NCI-H345 treated with DMSO at 0.1 percent for 48 hours (cell line): Measurements from ENCODE around the gene ACAD11.
"Not testable (repeated sequence)": the region's sequence is repeated elsewhere in the genome, so short reads cannot be mapped to it uniquely, and the experiment has no call there.

Experiments
- DNase-seq: peaks from one replicate; lab custom pipeline; 2025; ENCODE audit not compliant: unreplicated experiment; lab: John Stamatoyannopoulos, UW

Gene ACAD11

DNA sequence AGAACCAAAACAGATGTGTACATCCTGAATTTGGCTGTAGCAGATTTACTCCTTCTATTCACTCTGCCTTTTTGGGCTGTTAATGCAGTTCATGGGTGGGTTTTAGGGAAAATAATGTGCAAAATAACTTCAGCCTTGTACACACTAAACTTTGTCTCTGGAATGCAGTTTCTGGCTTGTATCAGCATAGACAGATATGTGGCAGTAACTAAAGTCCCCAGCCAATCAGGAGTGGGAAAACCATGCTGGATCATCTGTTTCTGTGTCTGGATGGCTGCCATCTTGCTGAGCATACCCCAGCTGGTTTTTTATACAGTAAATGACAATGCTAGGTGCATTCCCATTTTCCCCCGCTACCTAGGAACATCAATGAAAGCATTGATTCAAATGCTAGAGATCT, 59.0 kb downstream of the ACAD11 start:
- DNase-seq = not testable (repeated sequence)

DNA sequence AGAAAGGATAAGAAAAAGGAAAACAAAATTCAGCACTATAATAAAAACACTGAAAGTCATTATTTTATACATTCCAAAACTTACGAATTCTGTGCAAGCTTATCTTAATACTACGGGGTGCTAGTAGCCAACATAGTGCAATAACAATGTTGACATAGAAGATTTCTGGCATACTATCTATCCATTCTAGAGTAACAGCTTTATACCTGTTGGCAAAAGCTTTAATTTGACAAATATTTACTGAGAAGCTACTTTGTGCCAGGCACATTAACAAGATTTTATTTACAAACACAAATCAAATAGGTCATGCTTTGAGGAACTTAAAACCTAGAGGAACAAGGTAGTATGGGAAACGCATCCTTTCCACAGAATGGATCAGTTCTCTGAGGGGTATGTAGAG, 61.4 kb downstream of the ACAD11 start:
- no peak for DNase-seq

- no peak for DNase-seq
Measured at GRCh38 chr3:132597660-132598059, 61.9 kb downstream of the ACAD11 start.

GRCh38 chr3:132596816-132597433, 62.7 kb downstream of the ACAD11 start, which contains the start of gene ACKR4:
Gene ACKR4 (plus strand): TSS chr3:132597270. CDS start chr3:132600398, 3,128 bp downstream.
- DNase-seq = no peak

DNA sequence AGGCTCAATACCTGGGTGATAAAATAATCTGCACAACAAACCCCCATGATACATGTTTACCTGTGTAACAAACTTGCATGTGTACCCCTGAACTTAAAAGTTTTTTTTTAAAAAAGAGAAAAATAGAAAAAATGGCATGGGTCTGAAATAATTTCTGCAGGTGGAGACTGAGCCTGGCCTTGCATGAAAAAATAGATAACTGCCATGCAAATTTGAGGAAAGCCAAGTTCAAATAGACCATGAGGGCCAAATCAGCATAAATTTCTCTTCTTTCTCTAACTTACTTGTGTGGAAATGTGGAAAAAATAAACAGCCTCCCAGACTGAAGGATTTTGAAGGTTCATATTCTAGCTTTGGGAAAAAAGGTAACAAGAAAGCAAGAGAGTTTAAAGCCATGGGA, 63.3 kb downstream of the ACAD11 start:
- no peak for DNase-seq

DNA sequence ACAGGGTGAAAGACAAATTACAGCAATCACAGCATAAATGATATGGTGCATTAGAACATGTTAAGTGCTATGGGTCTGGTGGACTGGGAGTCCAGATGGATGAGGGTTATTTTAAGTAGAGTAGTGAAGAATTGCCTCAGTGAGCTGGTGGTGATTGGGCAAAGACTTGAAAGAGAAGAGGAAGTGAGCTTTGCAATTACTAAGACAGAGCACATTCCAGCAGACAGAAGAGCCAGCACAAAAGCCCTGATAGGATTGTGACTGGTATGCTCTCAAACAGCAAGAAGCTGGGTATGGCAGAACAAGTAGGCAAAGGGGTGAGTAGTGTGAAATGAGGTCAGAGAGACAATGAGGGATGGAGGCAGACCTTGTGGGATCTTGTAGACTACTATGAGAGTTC, 64.6 kb downstream of the ACAD11 start:
- DNase-seq = no peak

DNA sequence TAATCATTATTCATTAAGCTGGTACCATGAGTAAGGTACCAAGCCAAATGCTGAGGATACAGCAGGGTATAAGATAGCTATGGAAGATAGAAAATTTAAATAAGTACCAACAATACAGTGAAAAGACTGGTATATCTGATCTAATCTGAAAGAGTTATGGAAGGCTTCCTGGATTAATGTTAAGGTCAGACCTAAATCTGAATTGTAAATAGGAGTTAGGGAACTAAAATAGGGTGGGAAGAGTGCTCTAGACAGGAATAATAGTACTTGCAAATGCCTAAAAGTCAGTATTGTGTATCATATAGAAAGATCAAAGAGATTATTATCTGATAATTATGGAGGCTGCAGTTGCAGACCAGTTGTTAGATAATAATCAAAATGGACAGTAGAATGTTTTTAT, 65.1 kb downstream of the ACAD11 start:
- no peak for DNase-seq

GRCh38 chr3:132593947-132594323, 65.7 kb downstream of the ACAD11 start:
- DNase-seq = no peak

DNA sequence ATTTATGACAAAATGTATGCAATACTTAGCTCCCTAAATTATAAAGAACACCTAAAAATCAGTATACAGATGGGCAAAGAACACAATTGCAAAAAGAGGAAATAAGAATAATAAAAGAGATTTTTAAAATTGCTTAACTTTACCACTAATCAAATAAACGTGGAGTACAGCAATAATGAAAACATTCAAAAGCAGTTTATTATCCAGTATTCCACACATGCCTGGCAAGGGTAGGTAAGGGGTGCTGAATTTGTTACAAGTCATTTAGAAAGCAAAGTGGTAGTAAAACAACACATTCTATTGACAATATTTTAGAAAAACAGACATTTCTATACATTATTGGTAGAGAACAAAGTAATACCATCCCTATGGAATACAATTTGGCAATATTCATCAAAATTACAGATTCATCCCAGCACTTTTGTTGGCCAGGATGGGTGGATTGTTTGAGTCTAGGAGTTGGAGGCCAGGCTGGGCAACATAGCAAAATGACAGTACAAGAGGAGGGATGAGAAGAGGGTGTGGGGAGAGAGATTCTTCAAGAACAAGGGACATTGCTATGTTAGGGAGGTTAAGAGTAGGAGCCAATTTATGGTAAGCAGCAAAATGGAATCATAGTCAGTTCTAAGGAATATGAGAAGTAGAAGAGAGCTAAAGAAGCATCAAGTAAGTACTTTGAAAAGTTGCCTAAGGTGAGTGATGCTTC, 66.2 kb downstream of the ACAD11 start:
- DNase-seq = no peak

- no peak for DNase-seq
Measured at GRCh38 chr3:132592216-132592615, 67.4 kb downstream of the ACAD11 start.

DNA sequence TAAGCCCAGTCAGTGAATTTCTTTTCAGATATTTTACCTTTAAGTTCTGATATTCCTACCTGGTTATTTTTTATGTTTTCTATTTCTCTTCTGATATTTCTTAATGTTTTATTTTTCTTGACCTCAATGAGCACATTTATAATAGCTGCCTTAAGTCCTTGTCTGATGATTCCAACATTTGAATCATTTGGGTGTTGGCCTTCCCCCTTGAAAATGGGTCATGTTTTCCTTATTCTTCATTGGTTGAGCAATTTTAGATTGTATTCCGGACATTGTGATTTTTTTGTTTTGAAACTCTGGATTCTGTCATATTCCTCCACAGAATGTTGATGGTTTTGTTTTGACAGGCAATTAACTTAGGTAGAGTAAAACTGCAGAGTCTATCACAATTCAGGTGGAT, 72.2 kb downstream of the ACAD11 start:
- DNase-seq = no peak

GRCh38 chr3:132573797-132574211, 85.8 kb downstream of the ACAD11 start:
- DNase-seq = no peak

DNA sequence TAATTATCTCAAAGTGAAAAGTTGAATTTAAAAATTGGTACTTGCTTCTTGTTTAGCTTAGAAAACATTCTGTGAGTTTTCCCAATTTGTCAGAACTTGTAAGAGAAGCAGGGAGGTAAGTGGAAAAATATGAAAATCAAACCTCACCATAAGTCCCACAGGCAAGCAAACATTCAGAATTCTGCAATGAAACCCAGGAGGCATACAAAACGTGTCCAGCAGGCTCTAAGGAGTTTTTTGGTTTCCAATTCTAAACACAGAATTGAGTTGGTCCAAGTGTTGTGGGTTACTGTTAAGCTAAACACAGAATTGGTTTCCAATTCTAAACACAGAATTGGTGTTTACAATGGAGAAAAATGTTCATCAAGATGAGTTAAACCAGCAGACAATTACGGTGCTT, 89.6 kb downstream of the ACAD11 start:
- no peak for DNase-seq

DNA sequence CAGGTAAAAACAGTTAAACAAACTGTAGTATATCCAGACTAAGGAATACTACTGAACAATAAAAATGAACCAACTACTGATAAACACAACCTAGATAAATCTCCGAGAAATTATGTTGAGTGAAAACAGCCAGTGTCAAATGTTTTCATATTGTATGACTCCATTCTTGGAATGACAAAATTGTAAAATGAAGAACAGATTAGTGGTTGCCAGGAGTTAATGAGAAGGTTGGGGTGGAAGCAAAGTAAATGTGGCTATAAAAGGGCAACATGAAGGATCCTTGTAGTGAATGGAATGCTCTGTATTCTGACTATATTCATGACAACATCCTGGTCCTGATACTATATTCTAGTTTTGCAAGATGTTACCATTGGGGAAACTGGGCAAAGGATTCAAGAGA, 90.0 kb downstream of the ACAD11 start:
- no peak for DNase-seq

DNA sequence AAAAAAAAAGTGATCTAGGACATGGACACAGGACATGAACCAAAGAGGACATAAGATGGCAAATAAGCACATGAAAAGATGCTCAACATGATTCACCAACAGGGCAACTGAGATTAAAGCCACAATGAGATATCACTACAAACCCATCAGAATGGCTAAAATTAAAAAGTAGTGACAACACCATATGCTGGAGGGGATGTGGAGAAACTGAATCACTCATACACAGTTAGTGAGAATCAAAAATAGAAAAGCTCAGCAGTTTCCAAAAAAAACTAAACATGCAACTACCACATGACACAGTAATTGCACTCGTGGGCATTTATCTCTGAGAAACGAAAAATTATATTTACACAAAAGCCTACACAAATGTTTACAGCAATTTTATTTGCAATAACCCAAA, 90.5 kb downstream of the ACAD11 start:
- DNase-seq = no peak

DNA sequence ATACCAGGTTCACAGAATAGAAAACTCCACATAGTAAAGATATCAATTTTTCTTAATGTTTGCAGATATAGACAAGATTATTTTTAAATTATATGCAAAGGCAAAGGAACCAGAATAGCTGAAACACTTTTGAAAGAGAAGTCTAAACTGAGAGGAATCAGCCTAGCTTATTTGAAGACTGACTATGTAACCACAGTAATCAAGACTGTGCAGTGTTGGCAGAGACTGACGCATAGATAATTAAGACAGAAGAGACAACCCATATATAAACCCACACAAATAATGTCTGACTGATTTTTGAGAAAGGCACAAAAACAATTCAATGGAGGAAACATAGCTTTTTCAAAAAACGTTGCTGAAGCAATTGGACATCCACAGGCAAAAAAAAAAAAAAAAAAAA, 91.2 kb downstream of the ACAD11 start:
- DNase-seq = no peak

GRCh38 chr3:132564070-132564465, 95.5 kb downstream of the ACAD11 start:
- DNase-seq = no peak

- no peak for DNase-seq
Measured at GRCh38 chr3:132563420-132564069, 96.1 kb downstream of the ACAD11 start.

DNA sequence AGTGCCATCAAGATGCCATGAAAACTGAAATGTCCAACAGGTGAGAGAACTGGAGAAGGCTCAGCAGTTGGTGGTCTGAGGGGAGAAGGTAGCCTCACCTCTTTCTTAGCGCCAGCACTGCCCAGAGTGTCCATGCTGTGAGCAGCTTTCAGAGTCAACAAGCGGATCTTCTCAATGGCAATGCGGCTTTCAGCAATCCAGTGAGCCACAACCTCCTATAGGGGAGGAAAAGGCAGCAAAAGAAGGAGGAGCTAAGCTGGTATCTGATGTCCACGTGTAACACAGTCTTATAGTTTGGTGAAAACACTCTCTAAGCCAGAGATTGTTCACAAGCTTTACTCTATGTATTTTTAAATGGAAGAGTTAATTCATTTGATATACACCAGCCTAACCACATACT, 98.6 kb downstream of the ACAD11 start:
- DNase-seq = peak; percentile 74

DNA sequence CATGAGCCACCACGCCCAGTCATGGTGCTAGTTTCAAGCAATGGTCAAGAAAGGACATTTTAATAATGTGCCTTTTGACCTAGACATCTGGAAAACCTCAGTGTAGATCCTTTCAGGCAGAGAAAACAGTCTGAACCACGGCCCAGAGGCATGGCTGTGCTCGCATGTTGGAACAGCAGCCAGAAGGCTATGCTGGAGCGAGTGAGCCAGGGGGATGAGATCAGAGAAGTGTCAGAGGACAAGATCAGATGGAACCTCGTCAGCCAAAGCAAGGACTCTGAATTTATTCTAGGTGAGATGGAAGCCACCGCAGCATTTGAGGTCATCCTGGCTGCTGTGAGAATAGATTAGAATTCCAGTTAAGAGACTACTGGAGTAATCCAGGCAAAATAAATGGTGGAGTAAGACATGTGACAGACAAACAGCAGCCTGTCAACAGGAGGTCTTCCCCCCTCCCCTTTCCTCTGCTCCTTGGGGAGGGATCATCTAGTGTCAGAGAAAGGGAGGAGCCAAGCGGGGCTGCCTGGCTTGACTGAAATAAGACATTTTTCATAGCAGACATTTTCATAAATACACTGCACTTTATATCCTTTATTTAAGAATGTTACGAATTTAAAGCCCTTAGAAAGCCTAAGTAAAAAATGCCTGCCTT, 103.0 kb downstream of the ACAD11 start:
- no peak for DNase-seq

DNA sequence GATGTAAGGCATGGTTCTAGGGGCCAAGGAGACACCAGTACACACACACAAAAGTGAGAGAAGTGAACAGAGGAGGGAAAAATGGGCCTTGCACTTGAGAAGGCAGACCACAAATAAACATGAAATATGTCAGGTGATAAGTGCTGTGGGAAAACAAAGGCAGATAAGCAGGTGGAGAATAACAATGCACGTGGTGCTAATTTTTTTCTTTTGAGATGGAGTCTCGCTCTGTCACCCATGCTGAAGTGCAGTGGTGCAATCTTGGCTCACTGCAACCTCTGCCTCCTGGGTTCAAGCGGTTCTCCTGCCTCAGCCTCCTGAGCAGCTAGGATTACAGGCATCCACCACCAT, 103.6 kb downstream of the ACAD11 start:
- not testable (repeated sequence) for DNase-seq
